K562 (cell line): ENCODE results near the gene FLCN. TPM values are rescaled to one million over a fixed set of nuclear protein-coding genes. Genes with fewer than 3 reads are reported as not detected.

Experiments used
- ARHGAP35 ChIP-seq: fragments of 450-650 bp; IDR thresholded peaks from 2 replicates; pipeline ENCODE4 v1.6.1; 2018; ENCODE audit not compliant: partially characterized antibody
- BMI1 ChIP-seq: fragments of 150-350 bp; IDR thresholded peaks from 2 replicates; pipeline ENCODE4 v1.6.1; 2014; ENCODE audit warnings: low read length
- ESRRA ChIP-seq: fragments of 450-650 bp; IDR thresholded peaks from 2 replicates; pipeline ENCODE4 v1.6.1; 2014; ENCODE audit warnings: low read depth, mild to moderate bottlenecking, moderate library complexity, borderline replicate concordance
- FOXK2 ChIP-seq, 2 experiments: fragments of 450-650 bp; IDR thresholded peaks in 1 of 2; conservative IDR thresholded peaks in 1 of 2; 2 replicates each; pipeline ENCODE4 v1.6.1; 2016; ENCODE audit warnings: low read depth in 2 of 2, mild to moderate bottlenecking in 1 of 2
- GATAD2A ChIP-seq: fragments of 450-650 bp; IDR thresholded peaks from 2 replicates; pipeline ENCODE4 v1.6.1; 2017
- KLF1 ChIP-seq: fragments of 450-650 bp; IDR thresholded peaks from 2 replicates; pipeline ENCODE4 v1.6.1; 2016; ENCODE audit warnings: missing genetic modification characterization, missing compliant biosample characterization
- MAFG ChIP-seq: fragments of 450-650 bp; conservative IDR thresholded peaks from 2 replicates; pipeline ENCODE4 v1.6.1; 2016; ENCODE audit warnings: missing genetic modification characterization, missing compliant biosample characterization
- MED1 ChIP-seq: sonication (generic); formaldehyde crosslinking; IDR thresholded peaks from 2 replicates; pipeline ENCODE4 v1.8.1; 2023; ENCODE audit warnings: missing genetic modification reagents, borderline replicate concordance
- NFE2 ChIP-seq: IDR thresholded peaks from 2 replicates; pipeline ENCODE4 v1.6.1; 2014; ENCODE audit warnings: antibody characterized with exemption, low read depth
- NFIC ChIP-seq: fragments of 450-650 bp; IDR thresholded peaks from 2 replicates; pipeline ENCODE4 v1.6.1; 2017; ENCODE audit warnings: mild to moderate bottlenecking, inconsistent platforms
- POLR2G ChIP-seq: fragments of 200-400 bp; formaldehyde crosslinking; IDR thresholded peaks from 2 replicates; pipeline ENCODE4 v1.6.1; 2017; ENCODE audit warnings: low read depth, mild to moderate bottlenecking, antibody characterized with exemption, low read length, moderate library complexity
- RAD21 ChIP-seq, 2 experiments: fragments of 250-450 bp in 1 of 2; fragments of 450-650 bp in 1 of 2; sonication (Bioruptor Pico) in 1 of 2; formaldehyde crosslinking in 1 of 2; IDR thresholded peaks in 1 of 2; conservative IDR thresholded peaks in 1 of 2; 2 replicates each; pipeline versions ENCODE4 v1.4.0 to v1.8.0; 2020 to 2022; ENCODE audit warnings: mild to moderate bottlenecking in 2 of 2, moderate library complexity in 1 of 2
- SIRT6 ChIP-seq: IDR thresholded peaks from one replicate; pipeline ENCODE4 v1.6.1; 2012; ENCODE audit warnings: low read depth, mild to moderate bottlenecking, control low read depth, inconsistent platforms, low read length, moderate library complexity
- SP1 ChIP-seq: sonication (generic); formaldehyde crosslinking; IDR thresholded peaks from 2 replicates; pipeline ENCODE4 v1.8.1; 2022; ENCODE audit warnings: mild to moderate bottlenecking, missing genetic modification reagents
- SRSF3 ChIP-seq: fragments of 200-400 bp; formaldehyde crosslinking; IDR thresholded peaks from 2 replicates; pipeline ENCODE4 v1.6.1; 2016; ENCODE audit warnings: mild to moderate bottlenecking, low read length, moderate library complexity; ENCODE audit not compliant: insufficient read depth
- TAF1 ChIP-seq: IDR thresholded peaks from 2 replicates; pipeline ENCODE4 v1.6.1; 2011; ENCODE audit warnings: mild to moderate bottlenecking, low read length, moderate library complexity; ENCODE audit not compliant: insufficient read depth, control insufficient read depth, severe bottlenecking; ENCODE audit errors: extremely low read depth
- TAF9B ChIP-seq: fragments of 450-650 bp; IDR thresholded peaks from 2 replicates; pipeline ENCODE4 v1.6.1; 2018; ENCODE audit warnings: mild to moderate bottlenecking; ENCODE audit not compliant: partially characterized antibody
- TOE1 ChIP-seq, 2 experiments: fragments of 450-650 bp in 1 of 2; sonication (generic) in 1 of 2; formaldehyde crosslinking in 1 of 2; IDR thresholded peaks; 2 replicates each; pipeline versions ENCODE4 v1.7.1 to v1.8.0; 2016 to 2022; ENCODE audit warnings: borderline replicate concordance in 2 of 2, mild to moderate bottlenecking in 2 of 2, antibody characterized with exemption in 1 of 2, inconsistent platforms in 1 of 2, low read depth in 1 of 2, missing genetic modification reagents in 1 of 2, moderate library complexity in 1 of 2
- U2AF2 ChIP-seq: fragments of 200-400 bp; formaldehyde crosslinking; optimal IDR thresholded peaks from 2 replicates; pipeline ENCODE3; 2017; ENCODE audit warnings: low read depth, mild to moderate bottlenecking, low read length
- WHSC1 ChIP-seq: IDR thresholded peaks from one replicate; pipeline ENCODE4 v1.6.1; 2012; ENCODE audit warnings: low read length, control low read depth, inconsistent platforms
- ZBTB17 ChIP-seq: fragments of 450-650 bp; formaldehyde crosslinking; IDR thresholded peaks from 2 replicates; pipeline ENCODE4 v1.4.0; 2020; ENCODE audit warnings: mild to moderate bottlenecking
- ZNF384 ChIP-seq: IDR thresholded peaks from 2 replicates; pipeline ENCODE4 v1.6.1; 2012; ENCODE audit warnings: low read depth, low read length, improper control_type of control experiment
- ZNF551 ChIP-seq: fragments of 250-450 bp; sonication (Bioruptor Pico); IDR thresholded peaks from 2 replicates; pipeline ENCODE4 v1.5.0; 2021; ENCODE audit warnings: mild to moderate bottlenecking, moderate library complexity
- polyA plus RNA-seq, 8 experiments: library from polyadenylated mRNA; depleted of rRNA in 4 of 8; stranded (reverse) in 5 of 8; unstranded in 3 of 8; fragments of >200 nt; fragmentation: Nextera tagmentation in 2 of 8; fragmentation: Illumina TruSeq in 1 of 8; extraction: Ambion mirVana in 2 of 8; extraction: Trizol in 1 of 8; gene quantifications; 2 replicates each; pipeline versions ENCODE4 v1.2.1 to v1.2.3, GENCODE V29; 2011 to 2014; ENCODE audit warnings: inconsistent platforms in 1 of 8, missing spikeins in 1 of 8
- total RNA-seq, 7 experiments: library from RNA; depleted of rRNA in 6 of 7; stranded (reverse); fragments of >200 nt in 6 of 7; fragmentation: Illumina TruSeq in 2 of 7; extraction: Trizol in 2 of 7; gene quantifications; 2 replicates each; pipeline versions ENCODE4 v1.2.1 to v1.2.3, GENCODE V29; 2011 to 2021; ENCODE audit warnings: low replicate concordance in 1 of 7
- TF ChIP-seq, protein P1 (sequence below): fragments of 250-450 bp; sonication (Bioruptor Pico); IDR thresholded peaks from 2 replicates; pipeline ENCODE4 v1.9.0; 2021; ENCODE audit warnings: mild to moderate bottlenecking
- TF ChIP-seq, protein P2 (sequence below): sonication (generic); formaldehyde crosslinking; IDR thresholded peaks from 2 replicates; pipeline ENCODE4 v1.8.0; 2023; ENCODE audit warnings: mild to moderate bottlenecking, missing genetic modification reagents

Gene FLCN
- total and polyA plus RNA-seq, 9 of the 15 experiments (the other 6 are each of a cell fraction or from before 2014, with no cell fraction given) = 1.6 to 33.5 (median 10.9) TPM

DNA sequence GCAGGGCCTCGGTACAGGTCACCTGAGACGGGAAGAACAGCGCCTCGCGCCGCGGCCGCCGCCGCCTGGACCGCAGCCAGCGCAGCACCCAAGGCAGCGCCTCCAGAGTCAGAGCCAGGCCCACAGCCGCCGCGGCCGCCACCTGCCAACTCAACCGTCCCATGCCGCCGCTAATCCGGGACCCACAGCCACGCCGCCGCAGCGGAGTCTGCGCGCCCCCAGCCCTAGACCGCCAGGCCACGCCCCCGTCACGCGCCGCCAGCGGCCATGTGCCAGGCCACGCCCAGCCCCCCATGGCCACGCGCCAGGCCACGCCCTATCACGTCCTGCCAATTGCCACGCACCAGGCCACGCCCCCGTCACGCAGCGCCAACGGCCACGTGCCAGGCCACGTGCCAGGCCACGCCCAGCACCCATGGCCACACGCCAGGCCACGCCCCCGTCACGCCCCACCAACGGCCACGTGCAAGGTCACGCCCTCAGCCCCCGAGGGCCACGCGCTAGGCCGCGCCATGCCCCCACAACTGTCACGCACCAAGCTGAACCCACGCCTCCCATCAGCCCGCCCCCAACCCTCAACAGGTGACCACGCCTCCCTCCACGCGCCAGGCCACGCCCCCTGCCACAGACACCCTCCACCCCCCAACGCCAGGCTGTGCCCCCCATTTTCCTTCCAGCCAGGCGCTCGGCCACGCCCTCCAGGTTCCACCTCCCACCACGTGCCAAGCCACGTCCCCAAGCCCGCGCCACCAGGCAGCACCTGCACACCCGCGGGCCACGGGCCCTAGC lies 30.6 kb downstream of the FLCN start, which contains the start of gene PLD6 (continued):
- TF ChIP-seq ARHGAP35 = no peak
- TF ChIP-seq FOXK2 (conservative IDR thresholded peaks at IDR 0.05 in 1 of 2, IDR thresholded peaks at IDR 0.05 in 1 of 2; ENCODE audit: low read depth in 2 of 2) = peak in 1 of 2 experiments; percentile 48; a peak in 1 of 4 replicates
- no peak for TF ChIP-seq NFE2
- TF ChIP-seq WHSC1 = no peak
- no peak for TF ChIP-seq BMI1
- TF ChIP-seq SIRT6 = no peak
- no peak; the same call in 1 of the 2 replicates for TF ChIP-seq ESRRA
- TF ChIP-seq TOE1 (IDR thresholded peaks at IDR 0.05; ENCODE audit: borderline replicate concordance) = peak; percentile 71; the same call in 1 of the 2 replicates
- TF ChIP-seq TOE1 (CRISPR knock-in tag; IDR thresholded peaks at IDR 0.05; ENCODE audit: borderline replicate concordance, low read depth) = 0 out of 2 replicates have a peak, but pooled peaks have one; percentile 15
- no peak for TF ChIP-seq SRSF3
- TF ChIP-seq MED1 (CRISPR knock-in tag) = peak; percentile 86
- TF ChIP-seq, protein P1, sequence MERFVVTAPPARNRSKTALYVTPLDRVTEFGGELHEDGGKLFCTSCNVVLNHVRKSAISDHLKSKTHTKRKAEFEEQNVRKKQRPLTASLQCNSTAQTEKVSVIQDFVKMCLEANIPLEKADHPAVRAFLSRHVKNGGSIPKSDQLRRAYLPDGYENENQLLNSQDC (CRISPR knock-in tag) = no peak
- no peak for TF ChIP-seq TAF1
- no peak for TF ChIP-seq ZBTB17 (CRISPR knock-in tag)
- TF ChIP-seq ZNF551 (CRISPR knock-in tag) = no peak
- TF ChIP-seq KLF1 (tag) = peak; percentile 96
- TF ChIP-seq RAD21 (CRISPR knock-in tag; conservative IDR thresholded peaks at IDR 0.05 in 1 of 2, IDR thresholded peaks at IDR 0.05 in 1 of 2) = no peak
- no peak for TF ChIP-seq GATAD2A
- peak; percentile 83 for TF ChIP-seq POLR2G
- TF ChIP-seq, protein P2, sequence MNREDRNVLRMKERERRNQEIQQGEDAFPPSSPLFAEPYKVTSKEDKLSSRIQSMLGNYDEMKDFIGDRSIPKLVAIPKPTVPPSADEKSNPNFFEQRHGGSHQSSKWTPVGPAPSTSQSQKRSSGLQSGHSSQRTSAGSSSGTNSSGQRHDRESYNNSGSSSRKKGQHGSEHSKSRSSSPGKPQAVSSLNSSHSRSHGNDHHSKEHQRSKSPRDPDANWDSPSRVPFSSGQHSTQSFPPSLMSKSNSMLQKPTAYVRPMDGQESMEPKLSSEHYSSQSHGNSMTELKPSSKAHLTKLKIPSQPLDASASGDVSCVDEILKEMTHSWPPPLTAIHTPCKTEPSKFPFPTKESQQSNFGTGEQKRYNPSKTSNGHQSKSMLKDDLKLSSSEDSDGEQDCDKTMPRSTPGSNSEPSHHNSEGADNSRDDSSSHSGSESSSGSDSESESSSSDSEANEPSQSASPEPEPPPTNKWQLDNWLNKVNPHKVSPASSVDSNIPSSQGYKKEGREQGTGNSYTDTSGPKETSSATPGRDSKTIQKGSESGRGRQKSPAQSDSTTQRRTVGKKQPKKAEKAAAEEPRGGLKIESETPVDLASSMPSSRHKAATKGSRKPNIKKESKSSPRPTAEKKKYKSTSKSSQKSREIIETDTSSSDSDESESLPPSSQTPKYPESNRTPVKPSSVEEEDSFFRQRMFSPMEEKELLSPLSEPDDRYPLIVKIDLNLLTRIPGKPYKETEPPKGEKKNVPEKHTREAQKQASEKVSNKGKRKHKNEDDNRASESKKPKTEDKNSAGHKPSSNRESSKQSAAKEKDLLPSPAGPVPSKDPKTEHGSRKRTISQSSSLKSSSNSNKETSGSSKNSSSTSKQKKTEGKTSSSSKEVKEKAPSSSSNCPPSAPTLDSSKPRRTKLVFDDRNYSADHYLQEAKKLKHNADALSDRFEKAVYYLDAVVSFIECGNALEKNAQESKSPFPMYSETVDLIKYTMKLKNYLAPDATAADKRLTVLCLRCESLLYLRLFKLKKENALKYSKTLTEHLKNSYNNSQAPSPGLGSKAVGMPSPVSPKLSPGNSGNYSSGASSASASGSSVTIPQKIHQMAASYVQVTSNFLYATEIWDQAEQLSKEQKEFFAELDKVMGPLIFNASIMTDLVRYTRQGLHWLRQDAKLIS (CRISPR knock-in tag) = peak; percentile 80; the same call in 1 of the 2 replicates
- TF ChIP-seq MAFG (tag) = no peak
- TF ChIP-seq TAF9B = no peak
- peak; percentile 97 for TF ChIP-seq NFIC
- TF ChIP-seq SP1 = peak; percentile 99
- TF ChIP-seq U2AF2 = no peak
- no peak; the same call in 1 of the 2 replicates for TF ChIP-seq ZNF384
